ENCODE measurements around the gene EGFR.

DNA sequence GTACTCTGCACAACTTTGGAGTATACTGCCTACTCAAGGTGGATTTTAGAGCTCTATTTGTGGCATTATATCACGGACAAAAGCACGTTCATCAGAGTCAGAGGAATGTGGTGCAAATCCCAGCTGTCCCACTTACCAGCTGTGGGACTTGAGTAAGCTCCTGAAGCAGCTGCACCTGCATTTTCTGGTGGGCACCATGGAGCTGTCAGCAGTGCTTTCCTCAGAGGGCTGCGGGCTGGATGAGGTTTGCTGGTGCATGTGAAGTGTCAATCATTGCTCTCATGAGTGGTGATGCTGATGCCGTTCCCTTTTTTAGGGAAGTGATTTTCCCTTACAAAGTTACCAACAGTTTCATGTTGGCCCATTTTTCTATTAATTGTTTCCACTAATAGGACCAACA, 53.4 kb downstream of the EGFR start:
- TF ChIP-seq CTCF (IDR thresholded peaks at IDR 0.05; ENCODE audit: low read length) (no peak), EZH2 (IDR thresholded peaks at IDR 0.05; ENCODE audit: borderline replicate concordance, low read length) (no peak)

Measured in OCI-LY1 (cell line).